Trophoblast cell (in vitro differentiated cells and primary cell): ENCODE results near the gene CACNA2D4.
A peak's percentile ranks its signal among the peaks of the same experiment; 100 is the strongest.

ENCODE experiments used
- DNase-seq, 2 donors: peaks; one replicate each; pipeline ENCODE4 v3.0.0-alpha.2; 2016
- H2AFZ ChIP-seq: 2 replicates; pipeline ENCODE4 v1.6.1; 2013; ENCODE audit warnings: low read length, moderate library complexity, mild to moderate bottlenecking; ENCODE audit not compliant: insufficient read depth, poor library complexity
- H2AK5ac ChIP-seq: 2 replicates; pipeline ENCODE4 v1.6.1; 2013; ENCODE audit warnings: mild to moderate bottlenecking, low read length
- H2BK120ac ChIP-seq: 2 replicates; pipeline ENCODE4 v1.6.1; 2013; ENCODE audit warnings: low read length, mild to moderate bottlenecking, moderate library complexity; ENCODE audit not compliant: insufficient read depth, poor library complexity
- H2BK12ac ChIP-seq: 2 replicates; pipeline ENCODE4 v1.6.1; 2013; ENCODE audit warnings: mild to moderate bottlenecking, low read length, moderate library complexity
- H2BK5ac ChIP-seq: 2 replicates; pipeline ENCODE4 v1.6.1; 2013; ENCODE audit warnings: low read length, low read depth, moderate library complexity, mild to moderate bottlenecking; ENCODE audit not compliant: poor library complexity
- H3K14ac ChIP-seq: 2 replicates; pipeline ENCODE4 v1.6.1; 2013; ENCODE audit warnings: mild to moderate bottlenecking, low read length
- H3K18ac ChIP-seq: 2 replicates; pipeline ENCODE4 v1.6.1; 2013; ENCODE audit warnings: mild to moderate bottlenecking, low read length
- H3K23ac ChIP-seq: 2 replicates; pipeline ENCODE4 v1.6.1; 2013; ENCODE audit warnings: low read length
- H3K27ac ChIP-seq: 2 replicates; pipeline ENCODE4 v1.5.1; 2013; ENCODE audit warnings: low read depth, mild to moderate bottlenecking, inconsistent platforms, low read length, moderate library complexity
- H3K27me3 ChIP-seq: 2 replicates; pipeline ENCODE4 v1.6.1; 2013; ENCODE audit warnings: inconsistent platforms, mild to moderate bottlenecking, low read length, moderate library complexity; ENCODE audit not compliant: insufficient read depth
- H3K36me3 ChIP-seq, 2 experiments: 1 replicate in 1 of 2; 2 replicates in 1 of 2; pipeline ENCODE4 v1.6.1; 2013; ENCODE audit warnings: low read length in 2 of 2, mild to moderate bottlenecking in 2 of 2, moderate library complexity in 1 of 2; ENCODE audit not compliant: insufficient read depth in 2 of 2, control insufficient read depth in 1 of 2
- H3K4ac ChIP-seq: 2 replicates; pipeline ENCODE4 v1.6.1; 2013; ENCODE audit warnings: low read depth, mild to moderate bottlenecking, low read length, moderate library complexity
- H3K4me1 ChIP-seq, 2 experiments: 1 replicate in 1 of 2; 2 replicates in 1 of 2; pipeline ENCODE4 v1.6.1; 2013; ENCODE audit warnings: low read length in 2 of 2, mild to moderate bottlenecking in 2 of 2, moderate library complexity in 1 of 2; ENCODE audit not compliant: insufficient read depth in 2 of 2, control insufficient read depth in 1 of 2
- H3K4me2 ChIP-seq: 2 replicates; pipeline ENCODE4 v1.6.1; 2013; ENCODE audit warnings: inconsistent platforms, mild to moderate bottlenecking, low read length, moderate library complexity
- H3K4me3 ChIP-seq: 2 replicates; pipeline ENCODE4 v1.5.1; 2013; ENCODE audit warnings: mild to moderate bottlenecking, low read depth, low read length, inconsistent platforms
- H3K79me1 ChIP-seq: one replicate; pipeline ENCODE4 v1.6.1; 2013; ENCODE audit warnings: low read length
- H3K79me2 ChIP-seq: 2 replicates; pipeline ENCODE4 v1.6.1; 2013; ENCODE audit warnings: low read length, mild to moderate bottlenecking; ENCODE audit not compliant: control insufficient read depth, insufficient read depth, poor library complexity
- H3K9ac ChIP-seq: 2 replicates; pipeline ENCODE4 v1.6.1; 2013; ENCODE audit warnings: mild to moderate bottlenecking, low read length
- H3K9me3 ChIP-seq: 2 replicates; pipeline ENCODE4 v1.6.1; 2013; ENCODE audit warnings: low read depth, mild to moderate bottlenecking, control low read depth, inconsistent platforms, low read length; ENCODE audit not compliant: insufficient read depth
- H4K12ac ChIP-seq: 2 replicates; pipeline ENCODE4 v1.6.1; 2013; ENCODE audit warnings: low read depth, mild to moderate bottlenecking, low read length, moderate library complexity
- H4K8ac ChIP-seq: 2 replicates; pipeline ENCODE4 v1.6.1; 2013; ENCODE audit warnings: low read depth, mild to moderate bottlenecking, low read length, moderate library complexity
- H4K91ac ChIP-seq: one replicate; pipeline ENCODE4 v1.6.1; 2013; ENCODE audit warnings: low read depth, mild to moderate bottlenecking, low read length, moderate library complexity
- WGBS: extraction: QIAGEN DNeasy Blood & Tissue Kit; methylation state at CpG from one replicate; pipeline ENCODE4 v1.1.7; 2013; ENCODE audit warnings: missing lambda C conversion rate; ENCODE audit not compliant: insufficient read length, insufficient coverage; ENCODE audit errors: extremely low coverage; 5-methylcytosine and 5-hydroxymethylcytosine counted together

CACNA2D4 gene

GRCh38 chr12:1749019-1749418 is 169.4 kb downstream of the CACNA2D4 start:
- Histone ChIP-seq H2AFZ (no peak overlapping the region), H4K91ac (no peak overlapping the region), H2BK120ac (no peak overlapping the region), H3K36me3 (no peaks in the 10 kb centered on the region), H3K9ac (no peak overlapping the region), H4K8ac (no peak overlapping the region), H3K4ac (no peak overlapping the region), H3K79me2 (no peaks in the 10 kb centered on the region), H2BK5ac (no peak overlapping the region), H3K27me3 (no peaks in the 10 kb centered on the region), H3K4me2 (no peak overlapping the region), H3K27ac (no peak overlapping the region), H3K14ac (no peak overlapping the region), H4K12ac (no peak overlapping the region), H3K4me1 (no peaks in the 10 kb centered on the region), H3K79me1 (no peaks in the 10 kb centered on the region), H3K18ac (no peak overlapping the region), H2BK12ac (no peak overlapping the region), H3K23ac (no peak overlapping the region), H2AK5ac (no peak overlapping the region), H3K9me3 (no peaks in the 10 kb centered on the region), H3K4me3 (no peak overlapping the region)
- no peak for DNase-seq
- WGBS: no CpG with 5 or more reads among the region's 5 CpGs

- H3K79me2 ChIP-seq: peaks cover 2% of the 10 kb centered on the region
- no peaks in the 10 kb centered on the region for H3K4me1 ChIP-seq
- no peak for DNase-seq
- H3K79me1 ChIP-seq: no peaks in the 10 kb centered on the region
- H3K4me3 ChIP-seq: no peak overlapping the region
- no peak overlapping the region for H3K9ac ChIP-seq
- H4K91ac ChIP-seq: no peak overlapping the region
- no peak overlapping the region for H3K4me2 ChIP-seq
- H2BK5ac ChIP-seq: no peak overlapping the region
- H2AK5ac ChIP-seq: no peak overlapping the region
- H3K4ac ChIP-seq: no peak overlapping the region
- no peak overlapping the region for H2BK12ac ChIP-seq
- no peaks in the 10 kb centered on the region for H3K27me3 ChIP-seq
- no peak overlapping the region for H3K14ac ChIP-seq
- no peak overlapping the region for H3K27ac ChIP-seq
- H3K36me3 ChIP-seq: no peaks in the 10 kb centered on the region
- H2AFZ ChIP-seq: no peak overlapping the region
- no peak overlapping the region for H4K12ac ChIP-seq
- H3K18ac ChIP-seq: no peak overlapping the region
- H4K8ac ChIP-seq: no peak overlapping the region
- H3K9me3 ChIP-seq: no peaks in the 10 kb centered on the region
- H3K23ac ChIP-seq: no peak overlapping the region
- H2BK120ac ChIP-seq: no peak overlapping the region
- no CpG with 5 or more reads among the region's 2 CpGs for WGBS
These were observed 170.8 kb downstream of the CACNA2D4 start for GRCh38 chr12:1747609-1748008.

- no peak overlapping the region for H2BK120ac ChIP-seq
- H3K79me1 ChIP-seq: no peaks in the 10 kb centered on the region
- no peaks in the 10 kb centered on the region for H3K9me3 ChIP-seq
- H2AFZ ChIP-seq: no peak overlapping the region
- H3K27ac ChIP-seq: no peak overlapping the region
- no peak overlapping the region for H3K4me3 ChIP-seq
- no peak overlapping the region for H3K18ac ChIP-seq
- WGBS: no CpG with 5 or more reads among the region's 2 CpGs
- H3K36me3 ChIP-seq: no peaks in the 10 kb centered on the region
- H2AK5ac ChIP-seq: no peak overlapping the region
- H4K12ac ChIP-seq: no peak overlapping the region
- no peak overlapping the region for H2BK5ac ChIP-seq
- H3K14ac ChIP-seq: no peak overlapping the region
- peaks cover 2% of the 10 kb centered on the region for H3K79me2 ChIP-seq
- no peak overlapping the region for H4K91ac ChIP-seq
- no peak overlapping the region for H2BK12ac ChIP-seq
- H3K9ac ChIP-seq: no peak overlapping the region
- no peaks in the 10 kb centered on the region for H3K27me3 ChIP-seq
- H4K8ac ChIP-seq: no peak overlapping the region
- no peak overlapping the region for H3K4me2 ChIP-seq
- no peak overlapping the region for H3K23ac ChIP-seq
- peak in 1 of 2 donors; percentile 29 for DNase-seq
- H3K4me1 ChIP-seq: peaks cover 5 to 8% of the 10 kb centered on the region in 2 experiments
- no peak overlapping the region for H3K4ac ChIP-seq
These were observed 173.5 kb downstream of the CACNA2D4 start for GRCh38 chr12:1744932-1745331.
